GM18511 (cell line): ENCODE data around the gene SYNE2.
"Not testable (repeated sequence)": the region's sequence is repeated elsewhere in the genome, so short reads cannot be mapped to it uniquely, and the experiment has no call there.

ENCODE experiments used
- ATAC-seq: cut with Tn5 transposase; IDR thresholded peaks from one replicate; pipeline ENCODE4 v1.9.1; 2021; ENCODE audit warnings: mild to moderate bottlenecking, moderate library complexity; ENCODE audit not compliant: unreplicated experiment

The SYNE2 gene

GRCh38 chr14:64114796-64115195, 262.0 kb downstream of the SYNE2 start:
- no peak for ATAC-seq

DNA sequence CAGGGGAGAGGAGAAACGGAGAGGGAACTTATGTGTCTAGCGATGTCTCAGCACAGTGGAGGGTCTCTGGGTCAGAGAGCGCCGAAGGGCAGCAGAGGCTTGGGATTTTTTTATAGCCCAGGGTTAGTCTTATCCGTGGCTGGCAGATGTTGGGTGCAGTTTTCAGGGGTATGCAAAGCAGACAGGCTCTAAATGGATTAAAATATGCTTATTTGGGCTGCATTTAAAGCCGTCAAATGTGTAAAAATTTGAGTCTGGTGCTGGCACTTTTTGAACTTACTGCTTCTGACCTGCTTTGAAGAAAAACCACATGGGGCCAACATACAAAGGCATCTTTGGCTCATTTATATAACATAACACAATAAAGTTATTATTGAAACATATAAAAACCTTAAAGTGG, 262.6 kb downstream of the SYNE2 start:
- ATAC-seq: no peak

DNA sequence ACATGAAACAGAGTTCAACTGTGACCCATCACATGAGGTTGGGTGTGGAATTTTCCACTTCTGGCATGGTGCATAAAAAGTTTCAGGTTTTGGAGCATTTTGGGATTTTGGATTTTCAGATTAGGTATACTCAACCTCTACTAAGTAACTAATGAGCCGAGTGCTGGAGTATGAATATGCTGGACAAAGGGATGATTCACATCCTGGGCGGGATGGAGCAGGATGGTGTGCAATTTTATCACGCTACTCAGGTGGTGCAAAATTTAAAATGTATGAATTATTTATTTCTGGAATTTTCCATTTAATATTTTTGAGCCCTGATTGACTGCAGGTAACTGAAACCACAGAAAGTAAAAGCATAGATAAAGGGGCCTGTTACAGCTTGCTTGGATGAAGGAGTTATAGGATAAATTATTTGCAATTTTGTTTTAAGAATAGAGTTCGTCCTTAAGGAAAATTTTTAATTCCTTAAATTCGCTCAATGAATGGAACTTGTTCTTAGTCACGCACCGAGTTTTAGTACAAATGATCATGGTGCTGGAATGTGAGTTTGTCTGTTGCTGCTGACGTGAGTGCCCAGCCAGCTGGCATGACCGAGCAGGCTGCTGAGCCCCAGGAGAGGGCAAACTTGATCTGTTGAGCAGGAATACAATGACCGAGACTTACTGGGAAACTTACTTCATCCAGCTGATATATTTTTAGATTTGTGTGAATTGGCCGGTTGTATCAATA, 265.0 kb downstream of the SYNE2 start:
- no peak for ATAC-seq

- not testable (repeated sequence) for ATAC-seq
Measured at GRCh38 chr14:64118403-64118742, 265.6 kb downstream of the SYNE2 start.

DNA sequence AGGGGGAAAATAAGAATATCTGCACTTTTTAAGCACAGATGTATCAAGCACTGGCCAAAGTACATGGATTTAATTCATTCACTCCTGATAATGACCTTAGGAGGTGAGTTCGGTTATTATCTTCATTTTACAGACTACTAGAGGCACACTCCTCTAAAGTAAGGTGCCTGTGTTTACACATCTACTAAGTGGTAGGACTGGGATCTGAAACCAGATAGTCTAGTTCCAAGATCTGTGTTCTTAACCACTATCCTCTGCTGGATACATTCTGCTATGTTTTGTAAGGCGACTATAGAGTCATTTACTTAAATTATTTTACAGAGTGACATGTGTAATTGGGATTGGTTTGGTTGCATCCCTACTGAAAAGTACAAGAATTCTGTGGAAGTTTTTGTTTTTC, 266.1 kb downstream of the SYNE2 start:
- no peak for ATAC-seq

DNA sequence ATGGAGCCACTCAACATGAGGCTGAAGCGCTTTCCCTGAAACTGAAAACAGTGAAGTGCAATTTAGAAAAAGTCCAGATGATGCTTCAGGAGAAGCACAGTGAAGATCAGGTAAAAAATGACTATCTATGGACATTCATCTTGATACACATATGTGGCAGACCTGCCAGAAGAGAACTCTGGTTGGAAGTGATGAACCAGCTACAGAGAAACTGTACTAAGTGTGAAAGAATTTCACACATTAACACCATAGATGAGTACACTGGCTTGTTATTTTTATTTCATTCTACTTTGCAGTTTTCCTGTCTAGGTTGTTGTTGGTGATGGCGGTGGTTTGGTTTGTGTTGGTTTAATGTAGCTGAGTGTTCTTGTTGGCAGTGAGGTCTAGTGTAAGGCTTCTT, 266.7 kb downstream of the SYNE2 start:
- ATAC-seq: no peak

- no peak for ATAC-seq
Measured at GRCh38 chr14:64119980-64120379, 267.2 kb downstream of the SYNE2 start.

DNA sequence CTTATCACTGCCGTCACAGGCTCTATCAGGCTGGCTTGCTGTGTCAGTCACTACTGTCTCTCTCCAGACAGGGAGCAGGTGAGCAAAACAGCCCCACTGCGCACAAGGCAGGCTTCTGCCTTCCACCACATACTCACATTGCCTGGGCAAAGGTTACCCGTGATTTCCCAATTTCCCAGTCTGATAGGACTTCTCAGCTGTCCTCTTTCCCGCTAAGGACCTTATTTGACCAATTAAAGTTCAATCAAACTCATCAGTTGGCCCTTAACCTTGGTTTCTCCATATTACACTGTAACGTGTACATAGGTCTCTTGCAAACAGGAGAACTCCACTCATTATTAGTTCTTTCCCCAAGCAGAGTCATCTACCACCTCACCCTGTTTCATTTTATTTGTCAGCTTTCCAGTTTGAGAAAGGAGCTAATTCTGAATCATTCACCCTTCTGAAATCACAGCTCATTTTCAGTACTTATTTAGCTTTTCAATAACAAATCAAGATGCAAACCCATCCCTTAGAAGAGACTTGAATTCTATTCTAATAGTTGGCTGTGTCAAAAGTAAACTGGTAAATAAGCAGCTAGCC, 270.5 kb downstream of the SYNE2 start:
- no peak for ATAC-seq

GRCh38 chr14:64125270-64125669, 272.5 kb downstream of the SYNE2 start:
- no peak for ATAC-seq

DNA sequence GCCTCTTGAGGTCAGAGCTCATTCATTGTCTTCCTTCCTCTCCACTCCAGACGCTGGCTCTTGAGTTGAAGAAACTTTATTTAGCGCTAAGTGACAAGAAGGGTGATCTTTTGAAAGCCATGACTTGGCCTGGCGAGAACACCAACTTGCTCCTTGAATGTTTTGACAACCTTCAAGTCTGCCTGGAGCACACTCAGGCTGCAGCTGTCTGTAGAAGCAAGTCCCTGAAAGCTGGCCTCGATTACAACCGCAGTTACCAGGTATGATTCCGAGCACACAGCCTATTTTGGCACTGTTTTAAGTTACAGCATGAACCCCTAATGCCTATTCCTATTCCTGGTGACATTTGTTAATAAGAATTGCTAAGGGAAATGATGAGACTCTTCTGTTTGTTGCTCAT, 273.7 kb downstream of the SYNE2 start:
- no peak for ATAC-seq

- ATAC-seq: no peak
Measured at GRCh38 chr14:64137657-64138290, 285.0 kb downstream of the SYNE2 start.

DNA sequence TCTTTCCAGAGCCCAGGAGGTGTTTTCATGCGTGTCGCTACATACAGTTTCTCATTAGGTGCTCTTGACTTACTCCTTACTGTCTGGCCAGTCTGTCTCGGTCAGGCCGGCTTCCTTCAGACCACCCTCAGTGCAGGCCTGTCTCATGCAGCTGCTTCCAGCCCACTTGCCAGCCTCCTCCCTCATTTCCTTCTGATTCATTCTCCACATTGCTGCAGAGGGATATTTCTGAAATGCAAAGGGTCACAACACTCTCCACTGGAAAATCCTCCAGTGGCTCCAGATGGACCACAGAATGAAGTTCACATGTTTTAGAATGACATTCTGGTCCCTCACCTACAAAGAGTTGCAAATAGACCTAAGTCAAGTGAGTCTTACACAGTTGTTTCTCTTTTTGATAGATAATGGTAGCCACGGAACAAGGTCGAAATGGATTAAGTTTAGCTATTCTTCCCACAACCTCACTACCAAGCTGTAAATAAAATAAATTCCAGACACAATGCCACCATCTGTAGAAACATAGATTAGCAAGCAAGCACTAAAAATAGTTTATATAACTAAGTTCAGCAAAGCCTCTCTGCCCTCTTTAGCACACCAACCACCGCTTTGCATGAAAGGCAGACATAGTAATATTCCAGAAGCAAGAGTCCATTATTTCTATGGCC, 294.5 kb downstream of the SYNE2 start:
- ATAC-seq: no peak

DNA sequence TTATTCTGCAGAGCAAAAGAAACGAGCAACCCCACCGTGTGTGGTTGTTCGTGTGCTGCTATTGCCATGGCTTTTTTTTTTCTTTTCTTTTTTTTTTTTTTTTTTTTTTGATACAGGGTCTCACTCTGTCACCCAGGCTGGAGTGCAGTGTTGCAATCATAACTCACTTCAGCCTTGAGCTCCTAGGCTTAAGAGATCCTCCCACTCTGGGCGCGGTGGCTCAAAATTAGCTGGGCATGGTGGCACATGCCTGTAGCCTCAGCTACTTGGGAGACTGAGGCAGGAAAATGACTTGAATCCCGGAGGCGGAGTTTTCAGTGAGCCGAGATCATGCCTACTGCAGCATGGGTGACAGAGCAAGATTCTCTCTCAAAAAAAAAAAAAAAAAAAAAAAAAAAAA, 297.1 kb downstream of the SYNE2 start:
- ATAC-seq: no peak

DNA sequence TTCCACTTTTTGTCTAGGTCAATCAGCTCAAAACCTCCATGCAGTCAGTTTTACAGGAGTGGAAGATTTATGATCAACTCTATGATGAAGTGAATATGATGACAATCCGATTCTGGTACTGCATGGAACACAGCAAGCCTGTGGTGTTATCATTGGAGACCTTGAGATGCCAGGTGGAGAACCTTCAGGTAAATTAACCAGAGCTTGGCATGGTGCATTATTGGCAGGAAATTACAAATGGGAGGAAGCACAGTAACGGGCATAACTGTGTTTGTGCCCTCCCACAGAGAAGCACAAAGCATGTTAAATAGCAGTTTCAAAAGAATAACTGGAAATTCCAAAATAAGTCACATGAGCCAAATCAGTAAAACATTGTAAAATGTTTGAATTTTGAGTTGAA, 305.8 kb downstream of the SYNE2 start:
- no peak for ATAC-seq

- no peak for ATAC-seq
Measured at GRCh38 chr14:64159588-64159987, 306.8 kb downstream of the SYNE2 start.

DNA sequence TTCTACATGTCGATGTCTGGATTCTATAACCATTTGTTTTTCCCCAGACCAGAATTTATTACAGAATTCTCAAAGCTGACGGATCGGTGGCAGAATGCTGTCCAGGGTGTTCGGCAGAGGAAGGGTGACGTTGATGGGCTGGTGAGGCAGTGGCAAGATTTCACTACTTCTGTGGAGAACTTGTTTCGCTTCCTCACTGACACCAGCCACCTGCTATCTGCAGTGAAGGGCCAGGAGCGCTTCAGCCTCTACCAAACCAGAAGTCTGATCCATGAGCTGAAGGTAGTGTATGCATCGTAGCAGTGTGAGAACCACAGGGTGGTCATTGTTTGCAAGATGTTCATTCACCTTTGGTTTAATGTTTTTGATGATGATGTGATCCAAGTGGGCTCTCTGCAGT, 317.4 kb downstream of the SYNE2 start:
- ATAC-seq: no peak

DNA sequence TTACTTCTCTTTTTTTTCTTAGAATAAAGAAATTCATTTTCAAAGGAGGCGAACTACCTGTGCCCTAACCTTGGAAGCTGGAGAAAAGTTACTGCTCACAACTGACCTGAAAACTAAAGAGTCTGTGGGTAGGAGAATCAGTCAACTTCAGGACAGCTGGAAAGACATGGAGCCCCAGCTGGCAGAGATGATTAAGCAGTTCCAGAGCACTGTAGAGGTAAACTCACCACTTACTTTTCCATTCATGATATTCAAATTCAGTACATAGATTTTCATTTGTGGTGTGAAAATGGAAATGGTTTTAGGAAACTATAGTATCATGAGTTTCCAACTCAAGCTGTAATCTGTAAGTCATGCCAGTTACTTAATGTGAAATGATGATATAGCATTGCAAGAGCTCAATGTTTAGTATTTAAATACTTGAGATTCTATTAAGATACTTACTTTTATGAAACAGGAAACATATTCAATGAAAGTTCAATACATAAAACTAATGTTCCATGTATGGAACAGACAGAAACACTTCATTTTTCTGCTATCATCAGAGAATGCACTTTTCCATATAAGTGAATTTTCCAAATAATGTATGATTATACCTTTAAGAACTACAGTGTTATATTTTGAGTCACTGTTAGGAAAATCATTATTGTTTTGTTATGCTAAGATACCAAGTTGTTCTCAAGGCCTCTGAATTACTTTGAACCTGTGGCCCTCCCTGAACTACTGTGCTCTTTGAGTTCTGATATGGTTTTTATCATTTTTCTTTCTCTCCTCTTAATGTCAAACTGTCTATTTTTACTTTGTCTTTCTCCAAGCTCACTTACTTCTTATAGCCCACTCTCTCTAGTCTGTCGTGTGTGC, 322.3 kb downstream of the SYNE2 start:
- no peak for ATAC-seq

DNA sequence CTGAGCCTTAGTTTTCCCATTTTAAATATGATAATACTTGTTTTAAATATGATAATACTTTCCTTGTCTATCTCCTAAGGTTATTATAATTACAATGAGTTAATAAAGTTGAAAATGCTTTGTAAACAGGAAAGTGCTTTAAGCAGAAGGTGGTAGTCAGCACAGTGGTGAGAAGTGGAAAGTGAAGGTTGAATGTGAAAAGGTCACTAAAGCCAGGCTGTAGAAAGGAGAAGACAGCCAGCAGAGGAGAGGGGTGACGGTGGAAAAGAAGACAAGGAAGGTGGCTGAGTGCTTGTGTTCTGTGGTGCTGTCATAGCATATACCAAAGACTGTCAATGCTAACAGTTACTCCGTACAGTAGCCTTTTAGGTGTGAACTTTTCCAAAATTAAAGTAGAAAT, 323.5 kb downstream of the SYNE2 start:
- ATAC-seq: no peak

GRCh38 chr14:64178814-64179213, 326.0 kb downstream of the SYNE2 start:
- no peak for ATAC-seq

GRCh38 chr14:64182908-64183307, 330.1 kb downstream of the SYNE2 start:
- not testable (repeated sequence) for ATAC-seq

DNA sequence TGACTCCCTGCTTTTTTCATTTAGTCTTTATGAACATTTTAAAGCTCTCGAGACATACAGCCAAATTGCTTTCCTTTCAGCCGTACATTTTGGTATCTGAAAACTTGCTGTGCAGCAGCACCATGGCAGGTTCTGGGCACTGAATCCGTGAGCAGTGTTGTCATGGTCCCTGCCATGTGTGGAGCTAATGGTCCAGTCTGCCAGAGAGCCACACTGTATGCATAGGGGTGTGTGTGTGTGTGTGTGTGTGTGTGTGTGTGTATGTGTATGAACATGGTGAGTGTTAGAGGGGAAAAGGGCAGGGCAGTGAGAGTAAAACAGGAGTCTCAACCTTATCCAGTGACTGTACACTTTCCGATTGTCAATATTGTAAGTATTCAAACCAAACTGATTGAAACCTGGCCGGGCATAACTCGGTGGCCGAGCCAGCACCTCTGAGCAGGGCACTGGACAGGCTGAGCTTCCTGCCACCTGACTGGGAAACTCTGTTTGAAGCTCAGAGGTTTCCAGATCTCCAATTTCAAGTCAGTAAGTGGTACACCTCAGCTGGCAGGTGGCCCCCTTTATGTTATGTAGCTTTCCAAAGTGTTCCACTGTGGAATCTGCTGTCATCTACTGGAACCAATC, 331.4 kb downstream of the SYNE2 start:
- no peak for ATAC-seq
